Mesenchymal stem cell (in vitro differentiated cells and primary cell): ENCODE measurements around the gene AP1M1.

ENCODE experiments used
- DNase-seq: peaks from one replicate; pipeline ENCODE4 v3.0.0-alpha.2; 2013
- H2AFZ ChIP-seq: one replicate; pipeline ENCODE4 v1.6.1; 2013; ENCODE audit warnings: low read depth, mild to moderate bottlenecking, control low read depth, inconsistent platforms, low read length, moderate library complexity
- H2AK5ac ChIP-seq: 2 replicates; pipeline ENCODE4 v1.6.1; 2013; ENCODE audit warnings: low read length, moderate library complexity, mild to moderate bottlenecking, inconsistent platforms; ENCODE audit not compliant: severe bottlenecking
- H2BK120ac ChIP-seq: one replicate; pipeline ENCODE4 v1.6.1; 2013; ENCODE audit warnings: low read depth, mild to moderate bottlenecking, inconsistent platforms, low read length, moderate library complexity
- H2BK12ac ChIP-seq, 2 experiments: one replicate each; pipeline ENCODE4 v1.6.1; 2013; ENCODE audit warnings: inconsistent platforms in 2 of 2, low read length in 2 of 2, mild to moderate bottlenecking in 2 of 2, moderate library complexity in 2 of 2, control low read depth in 1 of 2
- H2BK15ac ChIP-seq: one replicate; pipeline ENCODE4 v1.6.1; 2013; ENCODE audit warnings: mild to moderate bottlenecking, low read depth, inconsistent platforms; ENCODE audit not compliant: poor library complexity, severe bottlenecking
- H2BK5ac ChIP-seq: 2 replicates; pipeline ENCODE4 v1.6.1; 2013; ENCODE audit warnings: low read depth, mild to moderate bottlenecking, low read length, control low read depth, inconsistent platforms; ENCODE audit not compliant: poor library complexity, severe bottlenecking
- H3K14ac ChIP-seq, 2 experiments: one replicate each; pipeline ENCODE4 v1.6.1; 2013; ENCODE audit warnings: inconsistent platforms in 2 of 2, low read length in 2 of 2, control low read depth in 1 of 2, mild to moderate bottlenecking in 1 of 2, moderate library complexity in 1 of 2
- H3K18ac ChIP-seq, 2 experiments: one replicate each; pipeline ENCODE4 v1.6.1; 2013; ENCODE audit warnings: inconsistent platforms in 2 of 2, low read length in 2 of 2, control low read depth in 1 of 2, low read depth in 1 of 2, mild to moderate bottlenecking in 1 of 2
- H3K23ac ChIP-seq, 2 experiments: one replicate each; pipeline ENCODE4 v1.6.1; 2013; ENCODE audit warnings: inconsistent platforms in 2 of 2, low read length in 2 of 2, mild to moderate bottlenecking in 2 of 2, moderate library complexity in 2 of 2, control low read depth in 1 of 2
- H3K27ac ChIP-seq: 2 replicates; pipeline ENCODE4 v1.5.1; 2013; ENCODE audit warnings: mild to moderate bottlenecking, moderate library complexity, low read length, control low read depth, inconsistent platforms; ENCODE audit not compliant: poor library complexity, severe bottlenecking
- H3K27me3 ChIP-seq, 2 experiments: 2 replicates each; pipeline versions ENCODE4 v1.6.1 to v1.7.0; 2013; ENCODE audit warnings: low read length in 2 of 2, mild to moderate bottlenecking in 2 of 2, moderate library complexity in 2 of 2, control low read depth in 1 of 2, inconsistent platforms in 1 of 2; ENCODE audit not compliant: control insufficient read depth in 1 of 2, insufficient read depth in 1 of 2
- H3K36me3 ChIP-seq, 2 experiments: 2 replicates each; pipeline versions ENCODE4 v1.6.1 to v1.7.0; 2013; ENCODE audit warnings: low read length in 2 of 2, control low read depth in 1 of 2, inconsistent platforms in 1 of 2, low read depth in 1 of 2, mild to moderate bottlenecking in 1 of 2; ENCODE audit not compliant: insufficient read depth in 2 of 2, control insufficient read depth in 1 of 2
- H3K4ac ChIP-seq, 2 experiments: one replicate each; pipeline ENCODE4 v1.6.1; 2013; ENCODE audit warnings: inconsistent platforms in 2 of 2, low read length in 2 of 2, mild to moderate bottlenecking in 2 of 2, moderate library complexity in 2 of 2, control low read depth in 1 of 2, low read depth in 1 of 2
- H3K4me1 ChIP-seq: 2 replicates; pipeline ENCODE4 v1.6.1; 2013; ENCODE audit warnings: low read depth, low read length, control low read depth; ENCODE audit not compliant: control insufficient read depth, insufficient read depth
- H3K4me2 ChIP-seq: 2 replicates; pipeline ENCODE4 v1.6.1; 2013; ENCODE audit warnings: low read length, mild to moderate bottlenecking, inconsistent platforms; ENCODE audit not compliant: poor library complexity, severe bottlenecking
- H3K4me3 ChIP-seq, 2 experiments: 2 replicates each; pipeline versions ENCODE4 v1.5.1 to v1.7.0; 2013; ENCODE audit warnings: low read length in 2 of 2, mild to moderate bottlenecking in 2 of 2, control low read depth in 1 of 2, low read depth in 1 of 2; ENCODE audit not compliant: insufficient read depth in 1 of 2
- H3K79me1 ChIP-seq: replicated peaks from 2 replicates; pipeline ENCODE4 v1.6.1; 2013; ENCODE audit warnings: mild to moderate bottlenecking, control low read depth, low read length, inconsistent platforms; ENCODE audit not compliant: poor library complexity, severe bottlenecking
- H3K9ac ChIP-seq: 2 replicates; pipeline ENCODE4 v1.7.0; 2013; ENCODE audit warnings: mild to moderate bottlenecking, low read length, moderate library complexity
- H3K9me3 ChIP-seq: 2 replicates; pipeline ENCODE4 v1.7.0; 2013; ENCODE audit warnings: mild to moderate bottlenecking, low read length; ENCODE audit not compliant: control insufficient read depth
- H4K8ac ChIP-seq: one replicate; pipeline ENCODE4 v1.6.1; 2013; ENCODE audit warnings: inconsistent platforms, mild to moderate bottlenecking, low read length, moderate library complexity
- H4K91ac ChIP-seq: one replicate; pipeline ENCODE4 v1.6.1; 2013; ENCODE audit warnings: mild to moderate bottlenecking, low read length, inconsistent platforms
- WGBS: methylation state at CpG from one replicate; pipeline ENCODE4 v1.1.7; 2013; ENCODE audit warnings: mixed read lengths; 5-methylcytosine and 5-hydroxymethylcytosine counted together

AP1M1 gene

DNA sequence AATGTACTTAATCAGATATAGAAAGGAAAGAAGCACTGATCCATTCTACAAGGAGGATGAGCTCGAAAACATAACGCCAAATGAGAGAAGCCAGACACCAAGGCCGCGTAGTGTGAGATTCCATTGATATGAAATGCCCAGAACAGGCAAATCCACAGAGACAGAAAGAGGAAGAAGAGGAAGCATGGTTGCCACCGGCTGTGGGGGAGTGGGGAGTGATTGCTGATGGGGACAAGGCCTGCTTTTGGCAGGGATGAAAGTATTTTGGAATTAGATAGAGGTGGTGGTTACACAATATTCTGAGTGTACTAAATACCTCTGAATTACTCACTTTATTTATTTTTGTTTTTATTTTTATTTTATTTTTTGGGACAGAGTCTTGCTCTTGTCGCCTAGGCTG, 76.7 kb downstream of the AP1M1 start:
- Histone ChIP-seq H2AK5ac (no peak overlapping the region), H3K23ac (no peak overlapping the region), H2BK12ac (no peak overlapping the region), H2BK5ac (no peak overlapping the region), H2BK15ac (no peak overlapping the region), H3K36me3 (no peaks in the 10 kb centered on the region), H3K27me3 (peaks cover 0 to 35% of the 10 kb centered on the region in 2 experiments), H4K8ac (no peak overlapping the region), H2AFZ (no peak overlapping the region), H4K91ac (no peak overlapping the region), H3K27ac (no peak overlapping the region), H2BK120ac (no peak overlapping the region), H3K4me1 (peaks cover 4% of the 10 kb centered on the region), H3K4me2 (no peak overlapping the region), H3K9me3 (no peaks in the 10 kb centered on the region), H3K14ac (no peak overlapping the region), H3K4ac (no peak overlapping the region), H3K18ac (no peak overlapping the region), H3K9ac (no peak overlapping the region), H3K4me3 (no peak overlapping the region), H3K79me1 (no peaks in the 10 kb centered on the region)
- WGBS: 83% methylated on average over 6 of the region's 6 CpGs
- DNase-seq: no peak

DNA sequence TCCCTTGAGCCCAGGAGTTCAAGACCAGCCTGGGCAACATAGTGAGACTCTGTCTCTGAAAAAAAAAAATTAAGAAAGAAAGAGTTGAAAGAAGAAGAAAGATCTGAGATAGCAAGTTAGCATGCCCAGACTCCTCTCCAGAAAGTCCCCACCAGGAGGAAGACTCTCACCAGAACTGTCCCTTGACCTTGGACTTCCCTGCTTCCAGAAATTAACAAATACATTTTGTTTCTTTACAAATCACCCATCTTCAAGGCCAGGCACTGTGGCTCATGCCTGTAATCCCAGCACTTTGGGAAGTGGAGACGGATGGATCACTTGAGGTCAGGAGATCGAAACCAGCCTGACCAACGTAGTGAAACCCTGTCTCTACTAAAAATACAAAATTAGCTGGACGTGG, 82.6 kb downstream of the AP1M1 start:
- H3K4me3 ChIP-seq: no peak overlapping the region
- H2BK15ac ChIP-seq: no peak overlapping the region
- H4K8ac ChIP-seq: no peak overlapping the region
- H2BK120ac ChIP-seq: no peak overlapping the region
- H3K14ac ChIP-seq: no peak overlapping the region
- no peak overlapping the region for H2BK5ac ChIP-seq
- H3K9me3 ChIP-seq: no peaks in the 10 kb centered on the region
- no peak overlapping the region for H2AK5ac ChIP-seq
- no peak overlapping the region for H3K9ac ChIP-seq
- H2AFZ ChIP-seq: no peak overlapping the region
- H3K23ac ChIP-seq: no peak overlapping the region
- 93% methylated on average over 4 of the region's 4 CpGs for WGBS
- H3K4me2 ChIP-seq: no peak overlapping the region
- no peaks in the 10 kb centered on the region for H3K36me3 ChIP-seq
- DNase-seq: no peak
- peaks cover 0 to 34% of the 10 kb centered on the region in 2 experiments for H3K27me3 ChIP-seq
- H3K4ac ChIP-seq: no peak overlapping the region
- H3K4me1 ChIP-seq: peaks cover 8% of the 10 kb centered on the region
- no peak overlapping the region for H3K18ac ChIP-seq
- H4K91ac ChIP-seq: no peak overlapping the region
- no peak overlapping the region for H2BK12ac ChIP-seq
- no peaks in the 10 kb centered on the region for H3K79me1 ChIP-seq
- H3K27ac ChIP-seq: no peak overlapping the region

DNA sequence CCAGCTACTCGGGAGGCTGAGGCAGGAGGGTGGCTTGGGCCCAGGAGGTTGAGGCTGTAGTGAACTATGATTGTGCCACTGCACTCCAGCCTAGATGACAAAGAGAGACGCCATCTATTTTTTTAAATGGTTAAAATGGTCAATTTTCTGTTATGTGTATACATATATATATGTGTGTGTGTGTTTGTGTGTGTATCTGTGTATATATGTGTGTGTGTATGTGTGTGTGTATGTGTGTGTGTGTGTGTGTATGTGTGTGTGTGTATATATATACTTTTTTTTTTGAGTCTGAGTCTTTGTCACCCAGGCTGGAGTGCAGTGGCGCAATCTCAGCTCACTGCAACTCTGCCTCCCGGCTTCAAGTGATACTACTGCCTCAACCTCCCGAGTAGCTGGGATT, 84.0 kb downstream of the AP1M1 start:
- Histone ChIP-seq H2BK15ac (no peak overlapping the region), H4K8ac (no peak overlapping the region), H2AK5ac (no peak overlapping the region), H3K4me3 (no peak overlapping the region), H3K14ac (no peak overlapping the region), H2AFZ (no peak overlapping the region), H2BK12ac (no peak overlapping the region), H3K36me3 (no peaks in the 10 kb centered on the region), H2BK5ac (no peak overlapping the region), H3K9me3 (no peaks in the 10 kb centered on the region), H3K18ac (no peak overlapping the region), H3K27me3 (peaks cover 8 to 37% of the 10 kb centered on the region in 2 experiments), H3K4ac (no peak overlapping the region), H3K79me1 (no peaks in the 10 kb centered on the region), H3K4me1 (peaks cover 8% of the 10 kb centered on the region), H2BK120ac (no peak overlapping the region), H3K9ac (no peak overlapping the region), H3K27ac (no peak overlapping the region), H3K4me2 (no peak overlapping the region), H3K23ac (no peak overlapping the region), H4K91ac (no peak overlapping the region)
- no peak for DNase-seq
- 95% methylated on average over 4 of the region's 5 CpGs for WGBS

DNA sequence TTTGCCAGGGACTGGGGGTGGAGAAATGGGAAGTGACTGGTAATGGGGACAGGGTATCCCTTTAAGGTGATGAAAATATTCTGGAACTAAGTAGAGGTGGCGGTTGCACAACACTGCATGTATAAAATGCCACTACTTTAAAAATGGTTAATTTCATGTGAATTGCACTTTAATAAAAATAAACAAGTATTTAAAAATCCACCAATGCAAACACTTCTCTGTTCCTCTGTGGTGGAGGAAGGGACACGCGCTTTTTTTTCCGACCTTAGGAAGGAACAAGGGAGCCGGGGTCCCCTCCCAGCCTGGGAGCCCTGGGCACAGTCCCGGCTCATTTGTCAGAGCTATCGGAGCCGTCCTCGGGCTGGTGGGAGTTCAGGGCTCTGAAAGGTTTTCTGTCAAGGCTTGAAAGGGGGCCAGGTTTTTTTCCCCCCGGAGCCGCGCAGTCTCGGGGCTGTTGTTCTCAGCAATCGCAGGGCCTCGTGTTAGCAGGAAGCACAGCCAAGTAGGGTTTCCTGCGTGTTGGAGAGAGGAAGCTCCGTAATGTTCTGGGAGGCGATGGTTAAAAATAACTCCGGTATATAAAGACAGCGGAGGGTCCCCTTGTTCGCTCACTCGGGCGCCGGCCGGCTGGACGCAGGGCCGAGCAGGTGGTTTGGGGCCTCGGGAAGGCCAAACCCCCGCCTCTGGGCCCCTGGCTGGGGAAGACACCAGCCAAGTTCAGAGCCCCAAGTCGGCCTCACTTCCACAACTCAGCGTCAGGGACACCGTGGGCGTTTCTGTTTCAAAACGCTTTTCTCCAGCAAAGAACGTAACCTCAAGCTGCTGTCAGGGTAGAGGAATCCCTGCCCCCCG, 85.7 kb downstream of the AP1M1 start:
- H2AFZ ChIP-seq: peak overlapping the region; percentile 31
- no peak overlapping the region for H3K14ac ChIP-seq
- H3K4me3 ChIP-seq: peak overlapping the region in 1 of 2 experiments; percentile 70
- peaks cover 17 to 39% of the 10 kb centered on the region in 2 experiments for H3K27me3 ChIP-seq
- H2AK5ac ChIP-seq: no peak overlapping the region
- peak overlapping the region; percentile 88 for H3K9ac ChIP-seq
- peak overlapping the region; percentile 10 for H3K4me2 ChIP-seq
- WGBS: 60% methylated on average over 35 of the region's 36 CpGs
- H2BK12ac ChIP-seq: no peak overlapping the region
- H3K4me1 ChIP-seq: peaks cover 8% of the 10 kb centered on the region
- H2BK120ac ChIP-seq: no peak overlapping the region
- H2BK15ac ChIP-seq: no peak overlapping the region
- H2BK5ac ChIP-seq: no peak overlapping the region
- H3K18ac ChIP-seq: peak overlapping the region in 1 of 2 experiments; percentile 21
- H3K4ac ChIP-seq: no peak overlapping the region
- DNase-seq: peak; percentile 35
- no peak overlapping the region for H3K23ac ChIP-seq
- no peaks in the 10 kb centered on the region for H3K9me3 ChIP-seq
- H4K8ac ChIP-seq: peak overlapping the region; percentile 63
- H3K27ac ChIP-seq: no peak overlapping the region
- H4K91ac ChIP-seq: no peak overlapping the region
- no peaks in the 10 kb centered on the region for H3K36me3 ChIP-seq
- H3K79me1 ChIP-seq: no peaks in the 10 kb centered on the region
